ENCODE results near the gene MT2A.

GRCh38 chr16:56651586-56651985 is 43.2 kb downstream of the MT2A start, which contains the start of gene MT1B:
- TF ChIP-seq POLR2AphosphoS5 (IDR thresholded peaks at IDR 0.05) (no peak), REST (IDR thresholded peaks at IDR 0.05; ENCODE audit: borderline replicate concordance) (no peak), EP300 (conservative IDR thresholded peaks at IDR 0.05; ENCODE audit: poor library complexity, severe bottlenecking) (no peak), CTCF (IDR thresholded peaks at IDR 0.05; ENCODE audit: poor library complexity, severe bottlenecking) (no peak), EZH2 (IDR thresholded peaks at IDR 0.05; ENCODE audit: borderline replicate concordance, insufficient read depth, low read length, poor library complexity, severe bottlenecking) (no peak), MXI1 (conservative IDR thresholded peaks at IDR 0.05; ENCODE audit: poor library complexity, severe bottlenecking) (no peak)

Data from neural cell (in vitro differentiated cells).